ENCODE results near the gene VSTM5.

- TF ChIP-seq SUZ12 (IDR thresholded peaks at IDR 0.05; ENCODE audit: extremely low read depth, insufficient read depth, insufficient read length) (no peak), ZNF274 (IDR thresholded peaks at IDR 0.05; ENCODE audit: low read depth, low read length) (no peak), YY1 (IDR thresholded peaks at IDR 0.05; ENCODE audit: insufficient read depth, insufficient read length) (no peak)
These were observed 11.4 kb upstream of the VSTM5 start for GRCh38 chr11:93861808-93862207.
